Thoracic aorta (tissue), 2 donors: ENCODE data around the gene CATSPER1. TPM values are rescaled to one million over a fixed set of nuclear protein-coding genes. Genes with fewer than 3 reads are reported as not detected.

Source experiments
- ATAC-seq: fragments of 150-250 bp; one replicate; pipeline ENCODE4 v1.8.0; 2017; ENCODE audit warnings: low read depth; ENCODE audit not compliant: insufficient number of reproducible peaks, low FRiP score
- DNase-seq: peaks from one replicate; pipeline ENCODE4 v3.0.0-alpha.2; 2020; ENCODE audit warnings: low spot score
- H3K27ac ChIP-seq, 2 donors: fragments of 200-600 bp; sonication (generic); 1 replicate in 1 of 2; 2 replicates in 1 of 2; pipeline ENCODE4 v1.5.1; 2016; ENCODE audit warnings: mild to moderate bottlenecking in 2 of 2, moderate library complexity in 2 of 2
- H3K27me3 ChIP-seq: fragments of 200-600 bp; sonication (generic); replicated peaks from 2 replicates; pipeline ENCODE4 v1.6.0; 2016; ENCODE audit warnings: mild to moderate bottlenecking; ENCODE audit not compliant: insufficient read depth
- H3K36me3 ChIP-seq: fragments of 200-600 bp; sonication (generic); one replicate; pipeline ENCODE4 v1.5.1; 2016
- H3K4me1 ChIP-seq, 2 donors: fragments of 200-600 bp; sonication (generic); 1 replicate in 1 of 2; 2 replicates in 1 of 2; pipeline versions ENCODE4 v1.5.1 to v1.6.0; 2016; ENCODE audit warnings: low read depth in 2 of 2, mild to moderate bottlenecking in 1 of 2; ENCODE audit not compliant: control insufficient read depth in 1 of 2
- H3K4me3 ChIP-seq: fragments of 200-600 bp; sonication (generic); 2 replicates; pipeline ENCODE4 v1.5.1; 2016; ENCODE audit warnings: mild to moderate bottlenecking
- H3K9me3 ChIP-seq: fragments of 200-600 bp; sonication (generic); 2 replicates; pipeline ENCODE4 v1.5.1; 2016
- CTCF ChIP-seq: fragments of 200-600 bp; sonication (generic); IDR thresholded peaks from one replicate; pipeline ENCODE4 v1.5.1; 2019; ENCODE audit warnings: antibody characterized with exemption
- total RNA-seq, 2 donors: library from RNA; depleted of rRNA; stranded (reverse); fragments of >200 nt; gene quantifications; one replicate each; pipeline versions ENCODE4 v1.1.0 to v1.2.3, GENCODE V29; 2016

Gene CATSPER1
- total RNA-seq, 2 donors from 2014 or later = not detected

DNA sequence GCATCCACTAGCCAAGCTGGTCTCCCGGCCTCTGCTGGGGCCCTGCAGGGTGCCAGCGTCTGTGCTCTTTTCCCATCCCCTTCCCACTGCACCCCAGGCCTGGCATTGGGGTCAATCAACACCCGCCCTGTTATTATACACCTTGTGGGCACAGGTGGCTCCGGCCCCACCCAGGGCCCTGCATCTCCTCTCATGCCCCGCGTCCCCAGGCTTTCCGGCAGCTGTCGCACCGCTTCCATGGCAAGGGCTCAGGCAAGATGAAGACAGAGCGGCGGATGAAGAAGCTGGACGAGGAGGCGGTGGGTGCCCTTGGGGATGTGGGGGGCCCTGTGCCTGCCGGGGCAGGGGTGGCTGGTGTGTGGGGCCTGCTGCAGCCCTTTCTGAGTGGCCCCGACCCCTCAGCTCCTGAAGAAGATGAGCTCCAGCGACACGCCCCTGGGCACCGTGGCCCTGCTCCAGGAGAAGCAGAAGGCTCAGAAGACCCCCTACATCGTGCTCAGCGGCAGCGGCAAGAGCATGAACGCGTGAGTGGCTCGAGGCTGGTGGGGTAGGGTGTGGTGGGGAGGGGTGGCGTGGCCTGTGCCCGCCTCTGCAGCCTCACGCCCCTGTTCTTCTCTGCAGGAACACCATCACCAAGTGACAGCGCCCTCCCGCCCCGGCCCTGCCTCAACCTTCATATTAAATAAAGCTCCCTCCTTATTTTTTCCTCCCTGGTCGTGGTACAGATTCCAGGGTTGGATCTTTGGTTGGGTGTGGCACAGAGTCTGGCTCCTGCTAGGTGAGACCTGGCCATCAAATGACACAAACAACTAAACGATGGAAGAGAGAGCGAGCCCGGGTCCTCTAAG lies 47.7 kb downstream of the CATSPER1 start:
- TF ChIP-seq CTCF = no peak
- no peak for DNase-seq
- H3K36me3 ChIP-seq = peaks cover 35% of the 10 kb centered on the region
- H3K27ac ChIP-seq = no peak overlapping the region
- no peaks in the 10 kb centered on the region for H3K27me3 ChIP-seq
- ATAC-seq = no peak
- no peak overlapping the region for H3K4me3 ChIP-seq
- no peaks in the 10 kb centered on the region for H3K4me1 ChIP-seq
- no peaks in the 10 kb centered on the region for H3K9me3 ChIP-seq

DNA sequence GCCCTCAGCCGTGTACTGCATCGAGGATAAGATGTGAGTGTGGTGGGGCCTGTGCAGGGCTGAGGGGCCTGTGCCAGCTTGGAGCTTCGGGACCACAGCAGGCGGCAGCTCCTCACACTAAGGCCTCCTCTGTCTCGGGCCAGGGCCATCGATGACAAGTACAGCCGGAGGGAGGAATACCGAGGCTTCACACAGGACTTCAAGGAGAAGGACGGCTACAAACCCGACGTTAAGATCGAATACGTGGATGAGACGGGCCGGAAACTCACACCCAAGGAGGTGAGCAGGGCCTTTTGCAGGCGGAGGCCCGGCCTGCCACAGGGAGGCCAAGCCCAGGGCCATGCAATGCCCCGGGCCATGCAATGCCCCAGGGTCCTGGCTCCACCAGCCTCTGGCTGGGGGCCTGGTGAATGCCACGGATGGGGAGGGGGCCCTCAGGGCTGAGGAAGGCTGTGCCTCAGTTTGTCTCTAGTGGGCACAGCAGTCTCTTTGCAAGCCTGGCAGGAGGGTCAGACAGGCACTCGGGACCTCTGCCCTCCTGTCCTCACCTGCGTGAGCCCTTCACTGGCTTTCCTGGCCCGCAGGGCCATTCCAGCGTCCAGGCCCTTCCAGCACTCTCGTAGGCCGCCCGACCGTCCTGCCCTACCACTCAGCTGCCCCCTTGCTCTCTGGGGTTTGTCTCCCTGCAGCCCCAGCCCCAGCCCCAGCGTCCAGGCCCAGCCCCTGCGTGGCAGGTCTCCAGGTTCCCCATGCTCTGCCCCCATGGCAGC lies 48.5 kb downstream of the CATSPER1 start:
- H3K27me3 ChIP-seq = no peaks in the 10 kb centered on the region
- no peaks in the 10 kb centered on the region for H3K4me1 ChIP-seq
- no peak for TF ChIP-seq CTCF
- H3K9me3 ChIP-seq = no peaks in the 10 kb centered on the region
- no peak overlapping the region for H3K4me3 ChIP-seq
- ATAC-seq = no peak
- no peak for DNase-seq
- no peak overlapping the region for H3K27ac ChIP-seq
- peaks cover 35% of the 10 kb centered on the region for H3K36me3 ChIP-seq

- TF ChIP-seq CTCF = no peak
- no peaks in the 10 kb centered on the region for H3K9me3 ChIP-seq
- H3K36me3 ChIP-seq = peaks cover 35% of the 10 kb centered on the region
- DNase-seq = no peak
- H3K27me3 ChIP-seq = no peaks in the 10 kb centered on the region
- no peak overlapping the region for H3K27ac ChIP-seq
- no peaks in the 10 kb centered on the region for H3K4me1 ChIP-seq
- H3K4me3 ChIP-seq = no peak overlapping the region
- no peak for ATAC-seq
These were observed 49.8 kb downstream of the CATSPER1 start for GRCh38 chr11:65976216-65977176.

- Histone ChIP-seq H3K9me3 (no peaks in the 10 kb centered on the region), H3K36me3 (peaks cover 35% of the 10 kb centered on the region), H3K27me3 (no peaks in the 10 kb centered on the region), H3K4me3 (no peak overlapping the region), H3K27ac (no peak overlapping the region), H3K4me1 (no peaks in the 10 kb centered on the region)
- DNase-seq (no peak), ATAC-seq (no peak)
- no peak for TF ChIP-seq CTCF
These were observed 50.5 kb downstream of the CATSPER1 start for GRCh38 chr11:65975771-65976170.
